ENCODE data around the gene ELFN2. TPM values are rescaled to one million over a fixed set of nuclear protein-coding genes. Genes with fewer than 3 reads are reported as not detected.
"Not testable (repeated sequence)": the region's sequence is repeated elsewhere in the genome, so short reads cannot be mapped to it uniquely, and the experiment has no call there.

ELFN2 gene
- total RNA-seq, 3 donors from 2014 or later = 0.35 to 0.54 TPM; not detected in 1

DNA sequence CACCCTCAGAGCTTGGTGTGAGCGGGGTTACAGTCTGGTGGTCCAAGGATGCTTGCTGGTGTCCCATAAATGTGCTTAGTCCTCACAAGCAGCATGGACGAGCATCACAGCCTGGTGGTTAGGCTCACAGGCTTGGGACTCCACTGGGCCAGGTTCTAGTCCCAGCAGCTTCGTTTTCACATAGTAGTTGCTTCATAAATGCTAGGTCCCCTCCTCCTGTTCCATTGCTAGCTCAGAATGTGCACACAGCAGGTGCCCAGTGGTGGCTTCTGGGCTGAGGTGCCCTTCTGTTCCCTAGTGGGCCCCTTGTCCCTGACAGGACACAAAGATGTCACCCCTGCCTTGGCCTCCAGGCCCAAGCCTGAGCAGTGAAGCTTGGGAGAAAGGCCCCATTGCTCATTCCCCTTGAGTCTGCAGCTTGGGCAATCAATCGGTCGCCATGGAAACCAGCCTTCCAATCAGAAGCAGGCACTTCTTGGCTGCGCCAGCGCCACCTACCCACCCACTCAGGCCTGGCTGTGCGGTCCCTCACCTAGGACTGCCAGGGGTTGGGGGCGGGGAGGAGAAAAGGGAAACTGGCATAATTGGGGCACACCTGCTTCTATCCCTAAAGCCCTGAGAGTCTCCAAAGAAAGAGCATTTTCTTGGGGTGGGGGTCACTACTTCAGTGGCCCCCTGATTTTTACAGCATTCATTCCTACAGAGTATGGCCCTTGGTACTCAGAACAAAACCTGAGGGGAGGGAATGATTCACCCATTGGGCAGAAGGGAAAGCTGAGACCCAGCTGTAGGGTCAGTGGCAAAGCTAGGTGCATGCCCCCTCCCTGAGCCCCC lies 96.9 kb downstream of the ELFN2 start:
- intact Hi-C loops (cut with DNase I, micrococcal nuclease) = no loop called here
- Histone ChIP-seq H3K9me3 (no peaks in the 10 kb centered on the region), H3K36me3 (ENCODE audit: low read depth) (no peaks in the 10 kb centered on the region), H3K4me3 (no peak overlapping the region), H3K4me1 (ENCODE audit: low read depth) (no peaks in the 10 kb centered on the region)
- TF ChIP-seq, protein P1, sequence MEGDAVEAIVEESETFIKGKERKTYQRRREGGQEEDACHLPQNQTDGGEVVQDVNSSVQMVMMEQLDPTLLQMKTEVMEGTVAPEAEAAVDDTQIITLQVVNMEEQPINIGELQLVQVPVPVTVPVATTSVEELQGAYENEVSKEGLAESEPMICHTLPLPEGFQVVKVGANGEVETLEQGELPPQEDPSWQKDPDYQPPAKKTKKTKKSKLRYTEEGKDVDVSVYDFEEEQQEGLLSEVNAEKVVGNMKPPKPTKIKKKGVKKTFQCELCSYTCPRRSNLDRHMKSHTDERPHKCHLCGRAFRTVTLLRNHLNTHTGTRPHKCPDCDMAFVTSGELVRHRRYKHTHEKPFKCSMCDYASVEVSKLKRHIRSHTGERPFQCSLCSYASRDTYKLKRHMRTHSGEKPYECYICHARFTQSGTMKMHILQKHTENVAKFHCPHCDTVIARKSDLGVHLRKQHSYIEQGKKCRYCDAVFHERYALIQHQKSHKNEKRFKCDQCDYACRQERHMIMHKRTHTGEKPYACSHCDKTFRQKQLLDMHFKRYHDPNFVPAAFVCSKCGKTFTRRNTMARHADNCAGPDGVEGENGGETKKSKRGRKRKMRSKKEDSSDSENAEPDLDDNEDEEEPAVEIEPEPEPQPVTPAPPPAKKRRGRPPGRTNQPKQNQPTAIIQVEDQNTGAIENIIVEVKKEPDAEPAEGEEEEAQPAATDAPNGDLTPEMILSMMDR (IDR thresholded peaks at IDR 0.05) = no peak
- ATAC-seq (peak; percentile 56), DNase-seq (peak in 1 of 3 donors; percentile 59)

DNA sequence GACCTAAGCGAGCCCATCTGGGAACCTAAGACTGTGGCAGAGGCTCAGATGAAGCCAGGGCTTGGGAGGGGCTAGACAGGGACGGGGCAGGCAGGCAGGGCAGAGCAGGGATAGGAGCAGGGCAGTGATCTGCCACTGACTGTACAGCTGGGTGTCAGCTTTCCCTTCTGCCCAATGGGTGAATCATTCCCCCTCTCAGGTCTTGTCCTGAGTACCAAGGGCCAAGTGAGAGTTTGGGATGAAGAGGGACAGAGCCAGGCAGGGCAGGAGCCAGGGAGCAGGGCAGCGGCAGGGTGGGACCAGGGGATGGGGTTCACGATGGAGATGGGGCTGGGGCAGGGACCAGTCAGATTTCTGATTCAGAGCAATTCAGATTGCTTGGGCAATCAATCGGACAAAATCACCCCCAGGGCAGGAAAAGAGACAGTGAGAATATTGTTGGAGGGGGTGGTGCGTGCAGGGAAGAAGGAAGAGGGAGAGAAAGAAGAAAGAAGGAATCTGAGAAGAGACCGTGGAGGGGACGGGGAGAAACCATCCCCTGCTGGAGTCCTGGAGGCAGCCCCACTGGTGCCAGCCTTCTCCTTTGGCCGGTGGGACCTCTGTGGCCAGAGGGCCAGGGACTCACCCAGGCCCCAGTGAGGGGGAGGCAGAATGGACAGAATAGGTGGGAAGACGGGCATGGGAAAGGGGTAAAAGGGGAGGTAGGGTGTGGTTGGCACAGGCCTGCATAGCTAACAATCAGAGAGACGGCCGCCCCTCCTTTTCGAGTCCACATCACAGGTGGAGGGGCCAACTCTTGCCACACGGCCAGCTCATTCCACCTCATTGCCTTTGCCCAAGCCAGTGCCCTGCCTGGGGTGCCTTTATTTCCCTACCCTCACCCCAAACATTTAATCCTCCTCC lies 97.8 kb downstream of the ELFN2 start:
- intact Hi-C loops (cut with DNase I, micrococcal nuclease) = no loop called here
- TF ChIP-seq, protein P1 (IDR thresholded peaks at IDR 0.05) = no peak
- DNase-seq = no peak
- no peak overlapping the region for H3K4me3 ChIP-seq
- H3K9me3 ChIP-seq = no peaks in the 10 kb centered on the region
- no peaks in the 10 kb centered on the region for H3K36me3 ChIP-seq (ENCODE audit: low read depth)
- ATAC-seq = no peak
- H3K4me1 ChIP-seq (ENCODE audit: low read depth) = peaks cover 3% of the 10 kb centered on the region

DNA sequence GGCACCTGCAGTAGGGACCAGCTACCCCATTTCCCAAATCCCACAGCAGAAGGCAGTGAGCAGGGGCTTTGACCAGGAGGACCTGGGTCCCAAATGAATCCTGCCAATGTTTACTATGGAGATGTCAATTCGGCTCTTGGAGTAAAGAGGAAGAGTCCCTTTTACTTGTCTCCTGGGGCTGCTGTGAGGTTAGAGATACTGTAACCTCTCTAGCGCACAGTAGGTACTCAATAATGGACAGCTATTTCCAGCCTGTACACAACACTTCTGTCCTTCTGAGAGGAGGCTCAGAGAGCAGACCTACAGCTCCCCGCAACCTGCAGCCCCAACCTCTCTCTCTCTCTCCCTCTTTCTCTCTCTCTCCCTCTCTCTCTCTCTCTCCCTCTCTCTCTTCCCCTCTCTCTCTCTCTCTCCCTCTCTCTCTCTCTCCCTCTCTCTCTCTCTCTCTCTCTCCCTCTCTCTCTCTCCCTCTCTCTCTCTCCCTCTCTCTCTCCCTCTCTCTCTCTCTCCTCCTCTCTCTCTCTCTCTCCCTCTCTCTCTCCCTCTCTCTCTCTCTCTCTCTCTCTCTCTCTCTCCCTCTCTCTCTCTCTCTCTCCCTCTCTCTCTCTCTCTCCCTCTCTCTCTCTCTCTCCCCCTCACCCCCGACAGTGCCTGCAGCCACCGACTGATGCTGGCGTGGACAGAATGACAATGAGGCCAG lies 98.6 kb downstream of the ELFN2 start:
- DNase-seq; H3K36me3 ChIP-seq (ENCODE audit: low read depth); H3K9me3 ChIP-seq; H3K4me3 ChIP-seq; intact Hi-C loops (cut with DNase I, micrococcal nuclease); ATAC-seq; H3K4me1 ChIP-seq (ENCODE audit: low read depth): not testable (repeated sequence)

DNA sequence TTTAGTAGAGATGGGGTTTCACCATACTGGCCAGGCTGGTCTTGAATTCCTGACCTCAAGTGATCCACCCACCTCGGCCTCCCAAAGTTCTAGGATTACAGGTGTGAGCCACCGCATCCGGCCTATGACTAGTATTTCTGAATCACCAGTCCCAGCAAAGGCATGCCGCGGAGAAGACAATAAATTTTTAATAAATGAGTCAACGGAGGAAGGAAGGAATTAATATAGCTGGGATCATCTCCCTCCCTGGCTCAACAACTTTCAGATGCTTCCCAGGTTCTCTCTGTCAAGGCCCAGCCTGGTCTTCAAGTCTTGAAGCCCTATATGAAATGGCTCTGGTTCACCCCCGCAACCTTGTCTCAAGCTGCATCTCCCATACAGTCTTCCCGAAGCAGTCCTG lies 99.3 kb downstream of the ELFN2 start:
- Histone ChIP-seq H3K36me3 (ENCODE audit: low read depth) (no peaks in the 10 kb centered on the region), H3K4me1 (ENCODE audit: low read depth) (peaks cover 3% of the 10 kb centered on the region), H3K9me3 (no peaks in the 10 kb centered on the region), H3K4me3 (no peak overlapping the region)
- intact Hi-C loops (cut with DNase I, micrococcal nuclease) = no loop called here
- no peak for DNase-seq
- TF ChIP-seq, protein P1 (IDR thresholded peaks at IDR 0.05) = no peak
- ATAC-seq = no peak

DNA sequence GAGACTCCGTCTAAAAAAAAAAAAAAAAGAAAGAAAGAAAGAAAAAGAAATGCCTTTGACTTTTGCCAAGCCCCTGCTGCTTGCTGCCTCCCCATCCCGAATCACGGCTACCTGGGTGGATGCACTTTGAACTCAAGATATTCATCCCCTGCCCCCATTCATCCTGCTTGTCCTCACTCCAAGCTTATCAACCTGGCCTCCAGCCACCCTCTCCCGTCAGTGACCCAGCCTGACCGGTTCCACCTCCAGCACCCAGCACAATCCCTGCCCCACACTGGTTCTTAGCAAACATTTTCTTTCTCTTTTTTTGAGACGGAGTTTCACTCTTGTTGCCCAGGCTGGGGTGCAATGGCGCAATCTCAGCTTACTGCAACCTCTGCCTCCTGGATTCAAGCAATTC lies 100.6 kb downstream of the ELFN2 start:
- peak; percentile 73 for ATAC-seq
- intact Hi-C loops (cut with DNase I, micrococcal nuclease) = no loop called here

More for the DNA sequence above, 100.6 kb downstream of the ELFN2 start:
- Histone ChIP-seq H3K4me1 (ENCODE audit: low read depth) (peaks cover 3% of the 10 kb centered on the region), H3K36me3 (ENCODE audit: low read depth) (no peaks in the 10 kb centered on the region), H3K4me3 (no peak overlapping the region), H3K9me3 (no peaks in the 10 kb centered on the region)
- TF ChIP-seq, protein P1 (IDR thresholded peaks at IDR 0.05) = no peak
- DNase-seq = peak in 1 of 3 donors; percentile 81

All from mucosa of descending colon (tissue), 3 donors.